WTC11 (cell line): ENCODE data around the gene F5. TPM values are rescaled to one million over a fixed set of nuclear protein-coding genes. Genes with fewer than 3 reads are reported as not detected.

Source experiments
- ATAC-seq: fragments of 200-7000 bp; cut with Tn5 transposase; 2 replicates; pipeline ENCODE4 v1.10.0; 2021; ENCODE audit warnings: mild to moderate bottlenecking, moderate library complexity
- CTCF ChIA-PET: fragments of 300-600 bp; sonication (Branson Sonifier 250); formaldehyde crosslinking; loops from one replicate; lab custom pipeline; 2021; ENCODE audit warnings: antibody characterized with exemption; lab: Charles Lee
- POLR2A ChIA-PET: fragments of 350-600 bp; sonication (Branson Sonifier 250); formaldehyde crosslinking; loops from one replicate; lab custom pipeline; 2021; ENCODE audit warnings: antibody characterized with exemption; lab: Charles Lee
- DNase-seq: peaks from one replicate; pipeline ENCODE4 v3.0.0; 2021; ENCODE audit warnings: low spot score
- H3K27ac Mint-ChIP-seq: 2 replicates; pipeline ENCODE4 v1.8.0; 2021; ENCODE audit warnings: mixed read lengths
- H3K27me3 Mint-ChIP-seq: 2 replicates; pipeline ENCODE4 v1.8.0; 2021; ENCODE audit warnings: low read depth, mild to moderate bottlenecking, moderate library complexity, mixed read lengths
- H3K36me3 Mint-ChIP-seq: 2 replicates; pipeline ENCODE4 v1.8.0; 2021; ENCODE audit warnings: mixed read lengths
- H3K4me1 Mint-ChIP-seq: 2 replicates; pipeline ENCODE4 v1.8.0; 2022; ENCODE audit warnings: mixed read lengths
- H3K4me3 Mint-ChIP-seq: 2 replicates; pipeline ENCODE4 v1.8.0; 2021; ENCODE audit warnings: mild to moderate bottlenecking, moderate library complexity, mixed read lengths
- H3K9me3 Mint-ChIP-seq: 2 replicates; pipeline ENCODE4 v1.8.0; 2021; ENCODE audit warnings: mixed read lengths
- ETV6 ChIP-seq: sonication (generic); formaldehyde crosslinking; IDR thresholded peaks from 2 replicates; pipeline ENCODE4 v1.8.1; 2022; ENCODE audit warnings: mild to moderate bottlenecking, missing genetic modification reagents
- FOXJ3 ChIP-seq: sonication (generic); formaldehyde crosslinking; IDR thresholded peaks from 2 replicates; pipeline ENCODE4 v1.9.0; 2021; ENCODE audit warnings: missing genetic modification reagents, mild to moderate bottlenecking, borderline replicate concordance
- FOXP1 ChIP-seq: sonication (generic); formaldehyde crosslinking; IDR thresholded peaks from 2 replicates; pipeline ENCODE4 v1.8.0; 2022; ENCODE audit warnings: missing genetic modification reagents, mild to moderate bottlenecking, moderate library complexity, borderline replicate concordance
- GABPB1 ChIP-seq: sonication (generic); formaldehyde crosslinking; IDR thresholded peaks from 2 replicates; pipeline ENCODE4 v1.8.1; 2023; ENCODE audit warnings: mild to moderate bottlenecking, missing genetic modification reagents
- GRHL2 ChIP-seq: fragments of 250-450 bp; sonication (Bioruptor Pico); IDR thresholded peaks from 2 replicates; pipeline ENCODE4 v1.8.0; 2022; ENCODE audit warnings: mild to moderate bottlenecking, moderate library complexity; ENCODE audit not compliant: insufficient replicate concordance, severe bottlenecking
- OVOL2 ChIP-seq: fragments of 250-450 bp; sonication (Bioruptor Pico); IDR thresholded peaks from 2 replicates; pipeline ENCODE4 v1.9.0; 2021; ENCODE audit warnings: mild to moderate bottlenecking, borderline replicate concordance
- PRDM15 ChIP-seq: sonication (generic); formaldehyde crosslinking; IDR thresholded peaks from 2 replicates; pipeline ENCODE4 v1.8.0; 2022; ENCODE audit warnings: missing genetic modification reagents
- RORB ChIP-seq: fragments of 250-450 bp; sonication (Bioruptor Pico); IDR thresholded peaks from 2 replicates; pipeline ENCODE4 v1.9.0; 2021; ENCODE audit warnings: mild to moderate bottlenecking
- TP53 ChIP-seq: sonication (generic); formaldehyde crosslinking; IDR thresholded peaks from 2 replicates; pipeline ENCODE4 v1.8.1; 2023; ENCODE audit warnings: mild to moderate bottlenecking, missing genetic modification reagents
- ZNF281 ChIP-seq: sonication (generic); formaldehyde crosslinking; IDR thresholded peaks from 2 replicates; pipeline ENCODE4 v1.8.0; 2023; ENCODE audit warnings: mild to moderate bottlenecking, missing genetic modification reagents
- ZNF416 ChIP-seq: fragments of 250-450 bp; sonication (Bioruptor Pico); IDR thresholded peaks from 2 replicates; pipeline ENCODE4 v1.9.0; 2021; ENCODE audit warnings: mild to moderate bottlenecking, inconsistent platforms
- total RNA-seq: library from RNA; stranded (reverse); gene quantifications from 3 replicates; pipeline ENCODE4 v1.2.3, GENCODE V29; 2021
- TF ChIP-seq, protein P1 (sequence below): sonication (generic); formaldehyde crosslinking; IDR thresholded peaks from 2 replicates; pipeline ENCODE4 v1.8.1; 2022; ENCODE audit warnings: low read depth, missing genetic modification reagents, borderline replicate concordance

Gene F5
- total RNA-seq, 1 experiment from 2014 or later: 0.20 TPM

DNA sequence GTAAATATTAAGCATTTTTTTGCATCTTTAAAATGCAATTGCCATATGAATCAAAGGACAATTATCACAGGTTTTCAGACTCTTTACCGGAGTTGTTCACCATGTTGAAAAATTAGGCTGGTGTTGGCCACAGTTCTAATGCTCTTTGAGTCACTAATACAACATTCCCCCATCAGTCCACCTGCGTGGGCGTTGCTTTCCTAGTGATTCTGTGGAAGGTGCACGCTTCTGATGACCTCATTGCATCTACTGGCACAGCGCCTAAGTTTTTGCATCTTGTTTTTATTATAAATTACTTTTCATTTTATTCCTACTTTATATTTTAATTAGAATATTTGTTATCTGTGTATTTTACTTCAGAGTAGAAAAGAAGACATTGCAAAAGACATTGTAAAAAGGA, 4.7 kb upstream of the F5 start (continued):
- no peak for TF ChIP-seq PRDM15 (CRISPR knock-in tag)
- no peak for TF ChIP-seq FOXJ3 (CRISPR knock-in tag)
- TF ChIP-seq ZNF416: no peak
- TF ChIP-seq, protein P1, sequence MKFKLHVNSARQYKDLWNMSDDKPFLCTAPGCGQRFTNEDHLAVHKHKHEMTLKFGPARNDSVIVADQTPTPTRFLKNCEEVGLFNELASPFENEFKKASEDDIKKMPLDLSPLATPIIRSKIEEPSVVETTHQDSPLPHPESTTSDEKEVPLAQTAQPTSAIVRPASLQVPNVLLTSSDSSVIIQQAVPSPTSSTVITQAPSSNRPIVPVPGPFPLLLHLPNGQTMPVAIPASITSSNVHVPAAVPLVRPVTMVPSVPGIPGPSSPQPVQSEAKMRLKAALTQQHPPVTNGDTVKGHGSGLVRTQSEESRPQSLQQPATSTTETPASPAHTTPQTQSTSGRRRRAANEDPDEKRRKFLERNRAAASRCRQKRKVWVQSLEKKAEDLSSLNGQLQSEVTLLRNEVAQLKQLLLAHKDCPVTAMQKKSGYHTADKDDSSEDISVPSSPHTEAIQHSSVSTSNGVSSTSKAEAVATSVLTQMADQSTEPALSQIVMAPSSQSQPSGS: no peak
- TF ChIP-seq, all 79 proteins: peak for 0

GRCh38 chr1:169588785-169589485, 2.7 kb upstream of the F5 start:
- peaks cover 4% of the 10 kb centered on the region; the same call in 1 of the 2 replicates for H3K27me3 Mint-ChIP-seq
- no peak for ATAC-seq
- H3K27ac Mint-ChIP-seq: no peak overlapping the region
- no peak for DNase-seq
- TF ChIP-seq GRHL2 (CRISPR knock-in tag) (no peak), FOXP1 (CRISPR knock-in tag) (no peak), ZNF281 (CRISPR knock-in tag) (no peak)
- H3K9me3 Mint-ChIP-seq: no peaks in the 10 kb centered on the region
- ChIA-PET POLR2A (no interaction called here), CTCF (no interaction called here)
- H3K36me3 Mint-ChIP-seq: no peaks in the 10 kb centered on the region
- no peak overlapping the region for H3K4me3 Mint-ChIP-seq
- peaks cover 6% of the 10 kb centered on the region; the same call in 1 of the 2 replicates for H3K4me1 Mint-ChIP-seq

GRCh38 chr1:169588112-169588511, 1.8 kb upstream of the F5 start:
- 0 out of 2 replicates have a peak, but pooled peaks have one; percentile 11 for TF ChIP-seq GABPB1 (CRISPR knock-in tag)
- no peak for TF ChIP-seq ETV6
- H3K9me3 Mint-ChIP-seq: no peaks in the 10 kb centered on the region
- DNase-seq (no peak), ATAC-seq (no peak)
- ChIA-PET POLR2A (no interaction called here), CTCF (no interaction called here)
- peaks cover 4% of the 10 kb centered on the region; the same call in 1 of the 2 replicates for H3K27me3 Mint-ChIP-seq
- H3K36me3 Mint-ChIP-seq: no peaks in the 10 kb centered on the region
- H3K4me3 Mint-ChIP-seq: no peak overlapping the region
- H3K27ac Mint-ChIP-seq: no peak overlapping the region
- peaks cover 6% of the 10 kb centered on the region; the same call in 1 of the 2 replicates for H3K4me1 Mint-ChIP-seq

- Mint-ChIP-seq H3K27me3 (peaks cover 4% of the 10 kb centered on the region; the same call in 1 of the 2 replicates), H3K36me3 (no peaks in the 10 kb centered on the region), H3K4me3 (peak overlapping the region; percentile 48; the same call in 1 of the 2 replicates), H3K9me3 (no peaks in the 10 kb centered on the region), H3K4me1 (peaks cover 6% of the 10 kb centered on the region; the same call in 1 of the 2 replicates), H3K27ac (no peak overlapping the region)
- ChIA-PET CTCF (interaction anchor here (0.6 to 2.2 kb wide), 18 partner anchors 10 to 983 kb away, joined by 3 to 36 read pairs (median 4); partner anchors contain the start of gene METTL18), POLR2A (interaction anchor here (0.6 to 0.8 kb wide), 2 partner anchors 9 to 13 kb away, joined by 4 to 5 read pairs; no protein-coding TSS in a partner anchor)
- ATAC-seq (no peak; the same call in 1 of the 2 replicates), DNase-seq (no peak)
- TF ChIP-seq TP53 (CRISPR knock-in tag) (no peak), RORB (CRISPR knock-in tag) (no peak), OVOL2 (no peak)
Measured at GRCh38 chr1:169586067-169586394, 250 bp downstream of the F5 start.
